Measurements from ENCODE around the gene TBC1D9B.

TBC1D9B gene

DNA sequence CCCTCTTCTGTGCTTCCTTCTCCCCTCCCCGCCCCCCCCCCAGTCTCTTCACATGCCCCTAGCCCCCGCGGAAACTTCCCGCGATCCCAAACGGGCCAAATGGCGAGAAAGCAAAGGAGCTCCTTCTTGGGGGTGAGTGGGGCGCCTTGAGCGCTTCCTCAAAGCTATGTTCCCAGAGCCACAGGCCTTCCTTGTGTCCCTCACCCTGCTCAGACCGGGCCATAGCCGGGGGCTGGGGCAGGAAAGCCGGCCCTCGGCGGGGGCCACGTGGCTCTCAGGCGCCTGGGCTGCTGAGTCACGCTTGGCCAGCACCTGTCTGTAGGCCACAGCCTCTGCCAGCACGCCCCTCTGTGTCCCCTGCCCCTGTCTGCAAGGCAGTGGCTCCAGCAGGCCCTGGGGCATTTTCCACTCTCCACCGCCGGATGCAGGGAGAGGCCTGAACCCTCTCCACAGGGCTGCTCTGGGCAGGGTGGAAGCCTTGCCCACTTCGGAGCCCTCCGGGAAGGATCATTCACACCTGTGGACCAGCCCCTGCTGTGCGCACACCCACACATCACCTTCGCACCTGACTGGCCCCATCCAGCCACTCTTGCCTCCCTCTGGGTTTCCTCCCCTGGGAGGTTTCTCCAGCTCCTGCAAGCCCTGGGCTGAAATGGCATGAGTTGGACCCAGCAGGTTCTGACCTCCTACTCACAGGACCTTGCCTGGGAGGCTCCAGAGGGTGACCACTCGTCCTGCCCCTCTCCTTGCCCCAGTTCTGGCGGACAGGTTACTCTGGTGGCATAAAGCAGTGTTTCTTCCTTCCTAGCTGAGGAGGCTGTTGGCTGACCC lies 88.2 kb downstream of the TBC1D9B start:
- no peak for DNase-seq

GRCh38 chr5:179818746-179819295 lies 88.9 kb downstream of the TBC1D9B start:
- no peak for DNase-seq

- no peak for DNase-seq
Observed at GRCh38 chr5:179817890-179818745, 89.6 kb downstream of the TBC1D9B start.

GRCh38 chr5:179817470-179817840 lies 90.2 kb downstream of the TBC1D9B start:
- DNase-seq = no peak

DNA sequence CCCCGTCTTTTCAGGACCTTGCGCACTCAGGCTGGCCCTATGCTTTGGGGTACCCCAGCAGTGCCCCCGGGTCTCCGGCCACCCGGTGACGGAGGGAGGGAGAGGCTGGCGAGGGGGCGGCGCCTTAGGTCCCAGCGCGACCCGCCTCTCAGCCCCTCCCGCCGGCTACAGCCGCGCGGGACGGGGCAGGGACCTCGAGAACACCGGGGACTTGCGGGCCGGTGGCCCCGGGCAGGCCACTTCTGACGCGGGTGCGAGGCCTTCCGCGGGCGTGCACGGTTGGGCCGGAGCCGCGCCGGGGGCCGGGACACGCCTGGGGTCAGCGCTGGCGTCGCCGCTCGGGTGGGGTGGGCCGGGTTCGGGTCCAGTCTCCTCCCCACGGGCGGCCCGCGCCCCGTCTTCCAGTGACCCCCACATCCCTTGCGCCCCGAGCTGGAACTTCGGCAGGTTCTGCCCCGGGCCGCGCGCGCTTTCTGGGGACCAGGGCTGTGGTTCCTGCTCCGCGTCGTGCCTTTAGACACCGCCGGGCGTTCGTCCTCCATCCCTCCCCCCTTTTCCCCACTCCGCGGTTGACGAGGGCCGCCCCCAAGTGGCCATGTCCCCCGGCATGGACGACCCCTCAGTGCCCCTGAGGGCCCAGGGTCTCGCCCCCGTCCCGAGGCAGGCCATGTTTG lies 90.8 kb downstream of the TBC1D9B start:
- DNase-seq = no peak

- DNase-seq = no peak
Observed at GRCh38 chr5:179816401-179816795, 91.3 kb downstream of the TBC1D9B start.

DNA sequence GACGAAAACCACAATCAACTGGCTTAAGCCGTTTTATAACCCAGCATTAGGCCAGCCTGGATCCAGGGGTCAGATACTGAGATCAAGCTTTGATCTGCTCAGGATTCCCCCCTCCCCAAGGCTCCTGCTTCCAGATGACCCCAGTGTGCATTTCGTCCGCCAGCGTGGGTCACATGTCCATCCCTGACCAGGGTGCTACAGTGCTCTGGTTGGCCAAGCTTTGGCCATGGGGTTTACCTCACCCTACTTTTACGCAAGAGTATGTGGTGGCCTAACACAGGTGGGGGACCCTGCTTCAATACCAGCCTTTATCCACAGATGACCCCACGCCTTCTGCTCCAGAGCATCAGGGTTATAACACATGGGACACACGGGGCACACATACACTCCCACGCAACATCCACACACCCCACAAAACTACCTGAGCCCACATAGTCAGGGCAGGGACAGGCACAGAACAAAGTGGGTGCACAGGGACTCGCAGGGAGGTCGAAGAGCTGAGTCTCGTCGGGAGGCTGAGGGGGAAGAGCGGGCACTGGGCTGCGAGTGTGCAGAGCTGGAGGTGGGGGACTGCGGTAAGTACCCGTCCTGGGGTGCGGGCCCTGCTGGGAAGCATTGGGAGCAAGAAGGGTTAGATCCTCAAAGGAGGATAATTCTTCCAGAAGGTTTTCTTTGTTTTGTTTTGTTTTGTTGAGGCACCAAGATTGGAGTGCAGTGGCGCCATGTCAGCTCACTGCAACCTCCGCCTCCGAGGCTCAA lies 92.0 kb downstream of the TBC1D9B start:
- no peak for DNase-seq

GRCh38 chr5:179814090-179814489 lies 93.6 kb downstream of the TBC1D9B start:
- DNase-seq = no peak

GRCh38 chr5:179812997-179813607 lies 94.6 kb downstream of the TBC1D9B start:
- DNase-seq = no peak

GRCh38 chr5:179812135-179812825 lies 95.4 kb downstream of the TBC1D9B start:
- no peak for DNase-seq
